Activated CD4-positive, alpha-beta T cell treated with anti-CD3 and anti-CD28 coated beads, Interleukin-2, amount 50 U/mL, for 16 hours (primary cell): ENCODE data around the gene BANK1.
A peak's percentile ranks its signal among the peaks of the same experiment; 100 is the strongest.

Experiments
- DNase-seq: peaks from one replicate; pipeline ENCODE4 v3.0.0-alpha.2; 2020

BANK1 gene

DNA sequence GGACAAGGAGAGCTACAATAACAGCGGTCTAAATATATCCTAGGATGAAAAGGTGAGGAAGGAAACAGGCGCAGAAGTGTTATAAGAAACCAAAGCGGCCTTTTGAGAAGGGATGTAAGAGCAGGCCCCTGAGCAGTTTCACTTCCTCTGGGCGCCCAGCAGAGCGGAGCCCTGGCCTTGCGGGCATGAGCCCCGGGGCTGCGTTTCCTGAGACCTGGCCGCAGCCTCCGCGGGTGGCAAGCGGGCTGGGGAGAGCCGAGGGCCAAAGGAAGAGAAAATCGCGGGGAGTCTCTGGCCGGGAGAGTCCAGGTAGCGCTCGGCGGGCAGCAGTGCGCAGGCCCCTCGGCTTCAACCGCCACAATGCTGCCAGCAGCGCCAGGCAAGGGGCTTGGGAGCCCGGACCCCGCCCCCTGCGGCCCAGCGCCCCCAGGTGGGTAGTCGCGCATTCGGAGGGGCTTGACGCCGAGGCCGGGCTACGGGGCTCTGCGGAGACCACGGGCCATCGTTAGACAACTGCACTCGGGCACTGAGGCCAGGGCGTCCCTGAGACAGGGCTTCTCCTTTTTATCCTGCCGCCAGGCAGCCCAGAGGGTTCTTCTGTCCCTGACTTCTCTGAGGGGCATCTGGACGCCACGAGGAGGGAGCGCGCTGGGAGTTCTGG lies at the start of gene BANK1:
BANK1 (plus strand) TSS at position 210 of the 661 bp plus-strand sequence; CDS start at position 361, 151 bp downstream.
- peak; percentile 45 for DNase-seq

- DNase-seq = no peak
These were observed 36.8 kb upstream of the BANK1 start for GRCh38 chr4:101753721-101754120.

- DNase-seq = no peak
These were observed 34.3 kb upstream of the BANK1 start for GRCh38 chr4:101756181-101756580.

- no peak for DNase-seq
These were observed 29.1 kb upstream of the BANK1 start for GRCh38 chr4:101761405-101761804.

DNA sequence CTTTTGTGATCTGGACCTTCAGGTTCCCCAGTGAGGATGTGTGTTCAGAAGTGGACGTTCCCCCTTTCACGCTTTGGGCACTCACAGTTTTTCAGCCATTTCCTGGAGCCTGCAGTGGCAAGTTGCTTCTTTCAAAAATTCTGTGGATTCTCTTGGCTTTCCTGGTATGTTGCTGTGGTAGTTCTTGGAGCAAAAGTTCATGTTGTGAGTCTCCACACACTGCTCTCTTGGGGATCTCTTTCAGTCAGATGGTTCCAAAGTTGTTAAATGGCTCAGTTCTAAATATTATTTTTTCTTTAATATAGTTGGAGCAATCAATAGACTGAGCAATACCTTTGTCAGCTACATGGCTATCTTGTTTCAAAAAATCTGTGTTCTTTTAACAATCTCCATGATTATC lies 28.5 kb upstream of the BANK1 start:
- no peak for DNase-seq

DNA sequence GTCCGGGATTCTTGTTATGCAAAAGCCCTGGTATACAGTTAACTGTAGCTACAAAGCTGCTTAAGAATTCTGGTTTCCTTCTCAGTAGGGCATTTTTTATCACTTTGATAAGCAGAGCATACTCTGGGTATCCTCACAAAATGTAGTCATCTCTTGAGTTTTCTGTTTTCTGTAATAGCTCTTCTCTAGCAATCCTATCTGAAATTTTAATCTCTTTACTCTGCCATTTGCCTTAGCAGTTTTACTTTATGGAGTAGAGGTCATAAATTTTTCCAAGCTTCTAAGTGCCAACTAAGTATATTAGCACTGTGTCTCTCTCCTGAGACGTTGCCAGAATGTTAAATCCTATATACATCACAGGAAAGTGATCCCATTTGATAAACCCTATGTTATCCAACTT lies 28.0 kb upstream of the BANK1 start:
- DNase-seq = no peak

DNA sequence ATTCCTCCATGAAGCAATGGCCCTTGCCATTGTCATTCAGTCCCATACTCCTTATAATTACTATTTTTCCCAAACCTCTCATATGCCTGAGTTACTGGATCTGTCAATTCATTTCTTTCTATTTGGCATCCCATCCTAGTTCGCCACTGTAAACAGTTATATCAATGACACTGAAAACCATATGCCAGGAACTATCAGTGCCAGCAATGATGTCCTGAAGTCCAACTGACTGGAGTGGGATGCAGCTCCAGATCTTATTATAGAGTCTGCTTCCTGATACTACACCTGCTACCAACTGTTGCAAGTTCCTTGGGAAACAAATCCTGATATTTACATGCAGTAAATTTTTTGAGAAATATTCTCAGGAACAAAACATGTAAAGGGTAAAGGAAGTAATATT lies 27.0 kb upstream of the BANK1 start:
- DNase-seq = no peak

GRCh38 chr4:101774807-101775206 lies 15.7 kb upstream of the BANK1 start:
- no peak for DNase-seq

DNA sequence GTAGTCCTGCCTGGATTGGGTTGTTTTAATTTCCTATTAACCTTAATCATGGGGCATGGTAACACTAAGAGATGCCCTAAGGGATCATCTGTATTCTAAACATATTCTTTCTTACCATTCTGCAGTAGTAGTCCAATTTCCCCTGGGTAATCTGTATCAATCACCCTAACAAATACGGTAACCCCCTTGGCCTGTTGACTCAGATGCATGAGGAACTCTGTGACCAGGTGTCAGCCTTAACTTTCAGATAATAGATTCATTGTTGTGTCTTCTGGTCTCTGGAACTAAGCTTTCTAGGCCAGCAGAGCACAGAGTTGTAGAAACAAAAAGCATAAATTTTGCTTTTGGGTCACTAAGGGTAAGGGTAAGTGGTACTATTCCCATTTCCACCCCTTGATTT lies 13.1 kb upstream of the BANK1 start:
- DNase-seq = no peak

DNA sequence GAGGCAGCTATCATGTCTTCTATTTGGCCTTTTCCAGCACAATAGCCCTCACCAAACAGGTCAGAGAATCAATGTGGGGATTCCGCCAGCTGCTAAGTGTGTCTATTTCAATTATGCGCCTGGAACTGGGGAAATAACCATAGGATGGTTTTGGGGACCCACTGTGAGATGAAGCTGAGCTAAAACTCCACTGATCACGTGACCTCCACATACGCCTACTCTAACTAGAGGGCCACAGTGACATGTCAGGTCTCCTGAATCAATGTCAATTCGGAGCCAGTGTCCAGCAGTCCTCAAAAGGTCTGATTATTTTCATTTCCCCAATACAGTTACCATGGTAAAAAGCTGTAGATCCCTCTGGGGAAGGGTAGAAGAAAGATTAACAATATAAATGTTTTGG lies 10.2 kb upstream of the BANK1 start:
- no peak for DNase-seq

- no peak for DNase-seq
These were observed 8.0 kb upstream of the BANK1 start for GRCh38 chr4:101782546-101782945.

DNA sequence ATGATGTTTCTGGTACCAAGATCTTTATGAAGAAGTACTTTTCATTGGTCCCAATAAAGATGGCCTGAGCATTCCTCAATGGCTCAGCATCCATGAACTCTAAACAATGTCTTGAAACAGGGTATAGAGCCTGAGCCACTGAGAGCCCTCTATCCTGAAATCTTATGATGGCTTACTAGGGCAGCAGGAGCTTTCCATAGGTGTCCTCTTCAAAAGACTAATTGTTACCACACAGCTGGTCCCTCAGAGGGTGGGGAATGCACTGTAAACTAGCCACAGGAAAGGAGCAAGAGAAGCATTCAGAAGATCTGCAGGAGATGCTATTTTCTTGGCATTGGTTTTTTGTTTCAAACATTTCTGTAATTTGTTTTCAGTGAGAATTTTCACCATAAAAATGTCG lies 5.6 kb upstream of the BANK1 start:
- DNase-seq = no peak

DNA sequence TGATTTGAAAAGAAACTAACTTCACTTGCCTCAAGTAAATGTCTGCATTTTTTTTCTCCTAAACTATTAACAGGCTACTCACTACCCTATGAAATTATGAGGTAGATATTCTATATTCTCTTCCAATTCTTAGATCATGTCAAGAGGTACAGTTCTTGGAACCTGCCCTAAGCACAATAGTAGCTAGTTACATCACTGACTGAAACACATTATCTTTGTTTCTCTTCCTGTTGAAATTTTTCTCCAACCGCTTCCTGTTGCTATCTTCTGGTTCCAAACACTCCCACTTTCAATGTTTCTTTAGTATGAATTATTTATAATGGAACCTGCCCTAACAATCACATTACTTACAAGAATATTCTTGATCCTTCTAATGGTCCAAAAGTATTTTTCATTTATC lies 5.0 kb upstream of the BANK1 start:
- peak; percentile 7 for DNase-seq

GRCh38 chr4:101787701-101788316 lies 2.7 kb upstream of the BANK1 start:
- DNase-seq = no peak

- no peak for DNase-seq
These were observed 640 bp downstream of the BANK1 start for GRCh38 chr4:101791182-101791558.

- no peak for DNase-seq
These were observed 1.6 kb downstream of the BANK1 start for GRCh38 chr4:101792056-101792590.

DNA sequence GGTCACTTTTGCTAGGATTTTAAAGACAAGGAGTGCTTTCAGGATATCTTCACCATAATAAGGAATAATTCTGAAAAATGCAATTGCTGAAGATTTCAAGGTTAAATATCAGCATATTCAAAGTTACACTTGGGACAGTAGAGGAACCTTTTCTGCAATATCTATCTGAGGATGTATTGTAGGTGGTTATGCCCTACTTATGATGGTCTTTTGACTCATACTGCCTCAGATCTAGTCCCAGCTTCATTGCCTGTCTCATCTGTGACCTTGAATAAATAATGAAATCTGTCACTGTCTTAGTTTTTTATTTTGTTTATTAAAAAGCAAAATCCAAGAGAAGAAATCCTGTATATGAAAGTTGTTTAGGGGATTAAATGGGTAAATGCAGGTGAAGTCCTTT lies 2.9 kb downstream of the BANK1 start:
- no peak for DNase-seq

DNA sequence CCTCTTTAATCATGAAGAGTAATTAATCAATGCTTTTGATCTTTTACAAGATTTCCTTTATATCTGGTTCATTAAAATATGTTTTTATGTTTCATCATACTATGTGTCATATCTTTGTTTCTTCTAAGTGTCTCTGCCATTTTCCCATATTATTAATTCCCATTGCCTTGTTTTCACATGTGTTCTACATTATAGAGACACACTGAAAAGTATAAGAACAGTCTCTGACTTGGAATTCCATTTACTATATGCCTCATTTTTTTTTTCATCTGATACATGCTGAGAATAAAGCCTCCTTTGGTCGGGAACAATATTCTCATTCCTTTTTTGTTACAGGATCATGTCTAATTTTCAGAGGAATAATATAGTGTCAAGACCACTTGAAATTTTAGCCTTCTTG lies 4.3 kb downstream of the BANK1 start:
- no peak for DNase-seq

- DNase-seq = no peak
These were observed 5.2 kb downstream of the BANK1 start for GRCh38 chr4:101795704-101796103.

DNA sequence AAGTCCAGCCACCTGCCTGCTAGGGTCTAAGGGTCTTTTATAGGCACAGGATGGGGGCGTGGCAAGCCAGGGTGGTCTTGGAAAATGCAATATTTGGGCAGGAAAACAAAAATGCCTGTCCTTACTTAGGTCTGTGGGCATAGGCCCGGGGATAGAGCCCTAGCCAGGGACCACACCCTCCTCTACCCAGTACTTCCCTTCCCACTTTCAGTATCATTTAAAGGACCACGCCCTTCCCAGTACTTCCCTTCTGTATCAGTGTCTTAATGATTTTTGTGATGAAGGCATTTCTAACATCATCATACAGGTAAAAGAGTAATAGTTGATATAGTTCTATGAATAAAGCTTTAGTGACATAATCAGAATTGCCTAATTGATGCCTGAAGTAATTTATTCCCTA lies 11.4 kb downstream of the BANK1 start:
- no peak for DNase-seq

DNA sequence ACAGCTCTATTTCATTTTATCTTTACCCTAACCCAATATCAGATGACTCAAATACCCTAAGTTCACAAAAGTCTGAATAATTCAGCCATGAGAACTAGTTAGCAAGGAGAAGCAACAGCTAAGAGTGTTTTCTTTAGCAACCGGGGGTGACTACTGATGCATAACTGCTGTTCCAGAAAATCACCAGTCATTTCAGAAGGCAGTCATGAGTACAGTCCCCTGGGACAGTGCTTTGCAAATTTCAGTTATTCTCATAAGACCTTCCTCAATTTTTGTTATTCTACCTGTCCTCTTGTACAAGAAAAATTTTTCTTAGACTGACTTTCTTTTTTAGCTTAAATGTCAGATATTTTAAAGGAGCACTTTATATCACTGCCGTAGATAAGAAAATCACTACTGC lies 16.4 kb downstream of the BANK1 start:
- DNase-seq = peak; percentile 2

DNA sequence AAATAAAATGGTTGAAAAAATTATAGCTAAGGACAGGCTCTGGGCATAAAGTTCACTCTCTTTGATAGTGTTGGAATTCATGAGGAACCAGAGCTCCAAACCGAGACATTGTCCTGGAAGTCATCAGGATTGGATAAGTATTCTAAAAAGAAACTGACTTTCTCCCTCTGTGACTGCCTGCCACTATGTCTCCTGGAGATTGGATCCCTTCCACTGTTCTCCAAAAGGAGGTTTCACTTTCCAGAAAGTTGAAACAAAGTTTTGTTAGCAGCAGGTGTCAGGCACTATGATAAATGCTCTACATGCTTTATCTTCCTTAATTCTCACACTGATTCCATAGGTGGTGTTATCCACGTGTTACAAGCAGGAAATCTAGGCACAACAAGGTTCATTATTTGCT lies 16.8 kb downstream of the BANK1 start:
- no peak for DNase-seq

GRCh38 chr4:101813604-101814003 lies 23.1 kb downstream of the BANK1 start:
- no peak for DNase-seq

DNA sequence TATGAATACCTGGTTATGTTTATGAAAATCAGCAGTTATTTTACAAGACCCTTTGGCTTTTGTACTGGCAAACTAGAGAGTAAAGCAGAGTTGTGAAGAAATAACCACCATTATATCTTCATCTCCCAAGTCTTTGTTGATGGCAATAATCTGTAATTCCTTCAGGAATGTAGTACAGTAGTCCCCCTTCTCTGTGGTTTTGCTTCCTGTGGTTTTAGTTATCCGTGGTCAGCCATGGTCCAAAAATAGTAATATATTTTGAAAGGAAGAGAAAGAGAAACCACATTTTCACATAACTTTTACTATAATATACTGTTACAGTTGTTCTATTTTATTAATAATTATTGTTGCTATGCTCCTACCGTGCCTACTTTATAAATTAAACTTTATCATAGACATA lies 27.8 kb downstream of the BANK1 start:
- no peak for DNase-seq

GRCh38 chr4:101823864-101824263 lies 33.3 kb downstream of the BANK1 start:
- no peak for DNase-seq
